Endothelial cell of umbilical vein (primary cell): ENCODE data around the gene PAQR7. TPM values are rescaled to one million over a fixed set of nuclear protein-coding genes. Genes with fewer than 3 reads are reported as not detected.

Source experiments
- BruUV-seq: library from RNA; stranded (reverse); fragments of 400-500 nt; replicated peaks from 2 replicates; lab custom pipeline; 2021; lab: Mats Ljungman, UMichigan
- CTCF ChIA-PET: fragments of 300-600, 350-600 bp; sonication (Branson Sonifier 250); formaldehyde crosslinking; loops from one replicate; lab custom pipeline; 2021; ENCODE audit warnings: antibody characterized with exemption, inconsistent platforms; lab: Charles Lee
- POLR2A ChIA-PET: fragments of 300-600, 350-600 bp; sonication (Branson Sonifier 250); formaldehyde crosslinking; loops from one replicate; lab custom pipeline; 2021; ENCODE audit warnings: antibody characterized with exemption, inconsistent platforms; lab: Charles Lee
- DNase-seq: peaks from one replicate; pipeline ENCODE4 v3.0.0-alpha.2; 2011; ENCODE audit warnings: low read depth, low spot score
- FAIRE-seq: peaks from 2 replicates; lab custom pipeline; 2011; peaks lifted over from hg19 to GRCh38; lab: Jason Lieb, UNC
- H2AFZ ChIP-seq: 2 replicates; pipeline ENCODE4 v1.6.0; 2012; ENCODE audit warnings: low read depth, low read length, control low read depth, inconsistent platforms
- H3K27ac ChIP-seq: 2 replicates; pipeline ENCODE4 v1.5.1; 2011; ENCODE audit warnings: low read depth, mild to moderate bottlenecking, control low read depth, low read length, moderate library complexity; ENCODE audit not compliant: insufficient read depth
- H3K27me3 ChIP-seq, 2 experiments: 2 replicates each; pipeline versions ENCODE4 v1.6.0 to v1.6.1; 2011; ENCODE audit warnings: low read length in 2 of 2, mixed read lengths in 1 of 2; ENCODE audit not compliant: control insufficient read depth in 2 of 2, insufficient read depth in 2 of 2
- H3K36me3 ChIP-seq, 2 experiments: 2 replicates in 1 of 2; 3 replicates in 1 of 2; pipeline ENCODE4 v1.5.1; 2011; ENCODE audit warnings: low read length in 2 of 2, mild to moderate bottlenecking in 1 of 2, moderate library complexity in 1 of 2; ENCODE audit not compliant: control insufficient read depth in 2 of 2, insufficient read depth in 2 of 2; ENCODE audit errors: extremely low read depth in 1 of 2
- H3K4me1 ChIP-seq: 3 replicates; pipeline ENCODE4 v1.5.1; 2011; ENCODE audit warnings: mild to moderate bottlenecking, low read length; ENCODE audit not compliant: control insufficient read depth, insufficient read depth; ENCODE audit errors: extremely low read depth
- H3K4me2 ChIP-seq: 2 replicates; pipeline ENCODE4 v1.6.1; 2011; ENCODE audit warnings: low read length, control low read depth, mixed read lengths; ENCODE audit not compliant: insufficient read depth
- H3K4me3 ChIP-seq, 3 experiments: fragments of 200-600 bp in 1 of 3; sonication (generic), shearing (Covaris generic) in 1 of 3; replicated peaks in 1 of 3; 2 replicates each; pipeline ENCODE4 v1.5.1; 2011 to 2016; ENCODE audit warnings: control low read depth in 3 of 3, low read length in 3 of 3, mild to moderate bottlenecking in 2 of 3, inconsistent platforms in 1 of 3, low read depth in 1 of 3, moderate library complexity in 1 of 3; ENCODE audit not compliant: insufficient read depth in 1 of 3
- H3K79me2 ChIP-seq: 2 replicates; pipeline ENCODE4 v1.6.0; 2012; ENCODE audit warnings: low read length, inconsistent platforms; ENCODE audit not compliant: control insufficient read depth, insufficient read depth
- H3K9ac ChIP-seq: replicated peaks from 2 replicates; pipeline ENCODE3; 2011; ENCODE audit warnings: low read length, control low read depth; ENCODE audit not compliant: insufficient read depth; ENCODE audit errors: extremely low read depth
- H3K9me1 ChIP-seq: replicated peaks from 3 replicates; pipeline ENCODE4 v1.6.0; 2011; ENCODE audit warnings: mild to moderate bottlenecking, low read length; ENCODE audit not compliant: control insufficient read depth, insufficient read depth; ENCODE audit errors: extremely low read depth
- H3K9me3 ChIP-seq: replicated peaks from 2 replicates; pipeline ENCODE4 v1.5.1; 2012; ENCODE audit warnings: low read length, inconsistent platforms; ENCODE audit not compliant: control insufficient read depth, insufficient read depth
- H4K20me1 ChIP-seq: replicated peaks from 2 replicates; pipeline ENCODE3; 2011; ENCODE audit warnings: mild to moderate bottlenecking, low read length; ENCODE audit not compliant: control insufficient read depth, insufficient read depth; ENCODE audit errors: extremely low read depth
- CTCF ChIP-seq, 2 donors: IDR thresholded peaks; 1 replicate in 1 of 2; 2 replicates in 1 of 2; pipeline ENCODE4 v1.5.1; 2011; ENCODE audit warnings: low read length in 2 of 2, mild to moderate bottlenecking in 2 of 2, moderate library complexity in 2 of 2, control low read depth in 1 of 2, inconsistent platforms in 1 of 2, low read depth in 1 of 2; ENCODE audit not compliant: insufficient read depth in 1 of 2; ENCODE audit errors: extremely low read depth in 1 of 2
- EZH2 ChIP-seq: IDR thresholded peaks from 2 replicates; pipeline ENCODE4 v1.6.1; 2012; ENCODE audit warnings: borderline replicate concordance, low read depth, mild to moderate bottlenecking, moderate library complexity, low read length, inconsistent platforms; ENCODE audit not compliant: severe bottlenecking
- FOS ChIP-seq: IDR thresholded peaks from 2 replicates; pipeline ENCODE4 v1.6.1; 2011; ENCODE audit warnings: mild to moderate bottlenecking, low read length, moderate library complexity, borderline replicate concordance; ENCODE audit not compliant: insufficient read depth
- GATA2 ChIP-seq: IDR thresholded peaks from 2 replicates; pipeline ENCODE4 v1.7.0; 2011; ENCODE audit warnings: low read depth, mild to moderate bottlenecking, moderate library complexity, mixed read lengths, low read length; ENCODE audit not compliant: insufficient read length, insufficient read depth
- JUN ChIP-seq: IDR thresholded peaks from 2 replicates; pipeline ENCODE4 v1.6.1; 2011; ENCODE audit warnings: borderline replicate concordance, low read depth; ENCODE audit not compliant: insufficient read length, insufficient read depth
- MYC ChIP-seq: IDR thresholded peaks from one replicate; pipeline ENCODE4 v1.6.1; 2011; ENCODE audit warnings: mild to moderate bottlenecking, low read depth, low read length
- POLR2A ChIP-seq: IDR thresholded peaks from 2 replicates; pipeline ENCODE4 v1.6.1; 2012; ENCODE audit warnings: low read depth, mild to moderate bottlenecking, control low read depth, low read length
- POLR2AphosphoS5 ChIP-seq: IDR thresholded peaks from 2 replicates; pipeline ENCODE4 v1.6.1; 2012; ENCODE audit warnings: low read depth, mild to moderate bottlenecking, control low read depth, low read length, moderate library complexity; ENCODE audit not compliant: insufficient read depth
- dilution Hi-C: fragments of 300-500 bp; cut with MboI; formaldehyde crosslinking; loops from one replicate; pipeline ENCODE4 v1.15.0; 2019; ENCODE audit warnings: low sequenced_read_pairs; ENCODE audit not compliant: extremely low pct_ligation_motif_present
- intact Hi-C: fragments of 100-400 bp; cut with micrococcal nuclease; formaldehyde crosslinking; loops from one replicate; pipeline ENCODE4 v1.10.0; 2022
- polyA plus RNA-seq, 4 experiments: library from polyadenylated mRNA; depleted of rRNA in 3 of 4; stranded (reverse) in 3 of 4; unstranded in 1 of 4; fragments of >200 nt; gene quantifications; 2 replicates each; pipeline versions ENCODE4 v1.2.1 to v1.2.3, GENCODE V29; 2011 to 2012; ENCODE audit warnings: missing spikeins in 1 of 4
- total RNA-seq: library from RNA; stranded (reverse); gene quantifications from 2 replicates; pipeline ENCODE4 v1.2.3, GENCODE V29; 2021
- TF ChIP-seq, protein P1 (sequence below): IDR thresholded peaks from 2 replicates; pipeline ENCODE4 v1.6.1; 2011; ENCODE audit not compliant: insufficient read depth, insufficient read length

PAQR7 gene
- total and polyA plus RNA-seq, 2 donors (not counting 3 experiments of a cell fraction or from before 2014, with no cell fraction given) = 8.4 to 10.8 TPM

GRCh38 chr1:25836695-25837094 is 38.8 kb downstream of the PAQR7 start:
- no peak for DNase-seq
- Histone ChIP-seq H4K20me1 (no peaks in the 10 kb centered on the region), H3K4me1 (peaks cover 2% of the 10 kb centered on the region), H3K9me3 (no peaks in the 10 kb centered on the region), H3K27ac (no peak overlapping the region), H3K36me3 (peaks cover 7% of the 10 kb centered on the region in 2 experiments), H2AFZ (no peak overlapping the region), H3K4me3 (no peak overlapping the region), H3K9ac (no peak overlapping the region), H3K9me1 (no peaks in the 10 kb centered on the region), H3K79me2 (no peaks in the 10 kb centered on the region), H3K4me2 (no peak overlapping the region), H3K27me3 (no peaks in the 10 kb centered on the region)
- BruUV-seq = no TSS peak
- ChIA-PET POLR2A (interaction anchor here (1.5 kb wide), 1 partner anchor 161 kb away, joined by 5 read pairs; the partner anchor contains the start of gene PAFAH2), CTCF (interaction anchor here (0.6 to 1.5 kb wide), 12 partner anchors 9 to 162 kb away, joined by 3 to 8 read pairs (median 3); partner anchors contain the start of genes MTFR1L, PAFAH2 and PAQR7)
- intact Hi-C loops = loop anchor here (1.0 kb wide), 1 partner anchor 162 kb away; the partner anchor contains the start of gene PAFAH2
- dilution Hi-C loops = no loop called here
- FAIRE-seq = no peak
- TF ChIP-seq POLR2AphosphoS5 (no peak), EZH2 (no peak), GATA2 (no peak), FOS (no peak), POLR2A (no peak), CTCF (IDR thresholded peaks at IDR 0.05; ENCODE audit: extremely low read depth in 1 of 2, insufficient read depth in 1 of 2, low read depth in 1 of 2, low read length in 2 of 2) (no peak), JUN (no peak), MYC (no peak)
- TF ChIP-seq, protein P1, sequence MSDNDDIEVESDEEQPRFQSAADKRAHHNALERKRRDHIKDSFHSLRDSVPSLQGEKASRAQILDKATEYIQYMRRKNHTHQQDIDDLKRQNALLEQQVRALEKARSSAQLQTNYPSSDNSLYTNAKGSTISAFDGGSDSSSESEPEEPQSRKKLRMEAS = no peak
